Esophagus muscularis mucosa (tissue), 4 donors: ENCODE results near the gene COL6A3. TPM values are rescaled to one million over a fixed set of nuclear protein-coding genes. Genes with fewer than 3 reads are reported as not detected.

ENCODE experiments used
- DNase-seq: peaks from one replicate; pipeline ENCODE4 v3.0.0-alpha.2; 2017; ENCODE audit errors: extremely low spot score
- H3K27ac ChIP-seq, 4 donors: fragments of 200-600 bp; sonication (generic); replicated peaks in 1 of 4; 1 replicate in 3 of 4; 2 replicates in 1 of 4; pipeline ENCODE4 v1.5.1; 2016 to 2019; ENCODE audit warnings: mild to moderate bottlenecking in 1 of 4
- H3K27me3 ChIP-seq, 4 donors: fragments of 200-600 bp; sonication (generic); one replicate each; pipeline versions ENCODE4 v1.5.1 to v1.6.0; 2016 to 2019
- H3K36me3 ChIP-seq, 4 donors: fragments of 200-600 bp; sonication (generic); one replicate each; pipeline ENCODE4 v1.5.1; 2016 to 2019
- H3K4me1 ChIP-seq, 4 donors: fragments of 200-600 bp; sonication (generic); one replicate each; pipeline ENCODE4 v1.5.1; 2016 to 2019
- H3K4me3 ChIP-seq, 4 donors: fragments of 200-600 bp; sonication (generic); 1 replicate in 2 of 4; 2 replicates in 2 of 4; pipeline ENCODE4 v1.5.1; 2016 to 2019; ENCODE audit warnings: mild to moderate bottlenecking in 4 of 4, moderate library complexity in 1 of 4
- H3K9me3 ChIP-seq, 4 donors: fragments of 200-600 bp; sonication (generic); 1 replicate in 3 of 4; 2 replicates in 1 of 4; pipeline ENCODE4 v1.5.1; 2016 to 2019
- CTCF ChIP-seq, 3 experiments: fragments of 200-600 bp in 2 of 3; fragments of 450-650 bp in 1 of 3; sonication (generic) in 2 of 3; IDR thresholded peaks; one replicate each; pipeline ENCODE4 v1.5.1; 2017 to 2019; ENCODE audit warnings: antibody characterized with exemption in 3 of 3, mild to moderate bottlenecking in 2 of 3, moderate library complexity in 1 of 3
- EP300 ChIP-seq: sonication (generic); formaldehyde crosslinking; IDR thresholded peaks from one replicate; pipeline ENCODE4 v1.6.1; 2017; ENCODE audit warnings: antibody characterized with exemption
- POLR2A ChIP-seq: fragments of 450-650 bp; IDR thresholded peaks from one replicate; pipeline ENCODE4 v1.6.1; 2017; ENCODE audit warnings: antibody characterized with exemption, moderate library complexity, mild to moderate bottlenecking, low read depth
- POLR2AphosphoS5 ChIP-seq, 2 donors: sonication (generic); formaldehyde crosslinking; IDR thresholded peaks; one replicate each; pipeline ENCODE4 v1.6.1; 2017; ENCODE audit warnings: antibody characterized with exemption in 2 of 2
- WGBS: methylation state at CpG from one replicate; pipeline ENCODE4 v1.1.5; 2018; 5-methylcytosine and 5-hydroxymethylcytosine counted together
- intact Hi-C: fragments of 100-400 bp; cut with DNase I; formaldehyde crosslinking; loops from one replicate; pipeline ENCODE4 v1.15.1; 2023
- total RNA-seq, 4 donors: library from RNA; depleted of rRNA; stranded (reverse); fragments of >200 nt; gene quantifications; one replicate each; pipeline versions ENCODE4 v1.1.0 to v1.2.1, GENCODE V29; 2016

Gene COL6A3
- total RNA-seq, 4 donors from 2014 or later = 96.2 to 350 (median 192) TPM

GRCh38 chr2:237312021-237312755 lies 101.8 kb downstream of the COL6A3 start:
- 87% methylated on average over 12 of the region's 12 CpGs for WGBS
- intact Hi-C loops = no loop called here

GRCh38 chr2:237310515-237311114 lies 103.3 kb downstream of the COL6A3 start:
- WGBS = 47% methylated on average over 13 of the region's 14 CpGs
- no peaks in the 10 kb centered on the region for H3K9me3 ChIP-seq
- peak overlapping the region; percentile 83 to 96 (median 94) for H3K27ac ChIP-seq
- H3K36me3 ChIP-seq = no peaks in the 10 kb centered on the region
- no peak for DNase-seq
- intact Hi-C loops = no loop called here
- H3K4me1 ChIP-seq = peaks cover 19 to 75% (median 62%) of the 10 kb centered on the region in 4 donors
- peak; percentile 45 to 79 for TF ChIP-seq POLR2AphosphoS5 (IDR thresholded peaks at IDR 0.05)
- no peak for TF ChIP-seq POLR2A
- TF ChIP-seq CTCF (IDR thresholded peaks at IDR 0.05) = peak; percentile 41 to 45 (median 42)
- no peaks in the 10 kb centered on the region for H3K27me3 ChIP-seq
- H3K4me3 ChIP-seq = peak overlapping the region in 3 of 4 donors; percentile 22 to 46 (median 26)

More at GRCh38 chr2:237312021-237312755, 101.8 kb downstream of the COL6A3 start:
- Histone ChIP-seq H3K36me3 (no peaks in the 10 kb centered on the region), H3K4me3 (no peak overlapping the region), H3K4me1 (peaks cover 30 to 83% (median 74%) of the 10 kb centered on the region in 4 donors), H3K27ac (peak overlapping the region; percentile 93 to 96 (median 95)), H3K9me3 (no peaks in the 10 kb centered on the region), H3K27me3 (no peaks in the 10 kb centered on the region)
- DNase-seq = no peak
- TF ChIP-seq POLR2AphosphoS5 (IDR thresholded peaks at IDR 0.05) = no peak
- no peak for TF ChIP-seq CTCF (IDR thresholded peaks at IDR 0.05)
- no peak for TF ChIP-seq POLR2A
- no peak for TF ChIP-seq EP300

- Histone ChIP-seq H3K36me3 (no peaks in the 10 kb centered on the region), H3K27ac (peak overlapping the region; percentile 83 to 96 (median 94)), H3K4me3 (no peak overlapping the region), H3K4me1 (peaks cover 12 to 72% (median 59%) of the 10 kb centered on the region in 4 donors), H3K27me3 (no peaks in the 10 kb centered on the region), H3K9me3 (no peaks in the 10 kb centered on the region)
- no peak for DNase-seq
- 44% methylated on average over 4 of the region's 4 CpGs for WGBS
- intact Hi-C loops = no loop called here
- TF ChIP-seq CTCF (IDR thresholded peaks at IDR 0.05) = no peak
- TF ChIP-seq POLR2A = no peak
- peak in 1 of 2 donors; percentile 30 for TF ChIP-seq POLR2AphosphoS5 (IDR thresholded peaks at IDR 0.05)
Observed at GRCh38 chr2:237309416-237309815, 104.5 kb downstream of the COL6A3 start.

GRCh38 chr2:237309011-237309410 lies 105.0 kb downstream of the COL6A3 start:
- H3K27me3 ChIP-seq = no peaks in the 10 kb centered on the region
- intact Hi-C loops = no loop called here
- H3K27ac ChIP-seq = peak overlapping the region; percentile 83 to 96 (median 94)
- no peaks in the 10 kb centered on the region for H3K9me3 ChIP-seq
- peaks cover 8 to 69% (median 55%) of the 10 kb centered on the region in 4 donors for H3K4me1 ChIP-seq
- no peak for DNase-seq
- H3K4me3 ChIP-seq = no peak overlapping the region
- H3K36me3 ChIP-seq = no peaks in the 10 kb centered on the region
- TF ChIP-seq POLR2AphosphoS5 (IDR thresholded peaks at IDR 0.05) (peak in 1 of 2 donors; percentile 10), CTCF (IDR thresholded peaks at IDR 0.05) (no peak), POLR2A (no peak)
- 41% methylated on average over 3 of the region's 3 CpGs for WGBS
